K562 (cell line): Measurements from ENCODE around the gene INSM2. TPM values are rescaled to one million over a fixed set of nuclear protein-coding genes. Genes with fewer than 3 reads are reported as not detected.

ENCODE experiments used
- ATAC-seq: fragments of 200-7000 bp; cut with Tn5 transposase; 3 replicates; pipeline ENCODE4 v1.9.1; 2020; ENCODE audit warnings: moderate library complexity
- BruUV-seq: library from RNA; stranded (reverse); fragments of 400-500 nt; replicated peaks from 2 replicates; lab custom pipeline; 2021; lab: Mats Ljungman, UMichigan
- CTCF ChIA-PET: fragments of 300-600 bp; formaldehyde crosslinking; extraction: SDS; loops from one replicate; lab custom pipeline; 2021; ENCODE audit warnings: low intra/inter-chr PET ratio; lab: Yijun Ruan, JAX
- POLR2A ChIA-PET: fragments of 300-600, 350-650 bp; sonication (Branson Sonifier 250); formaldehyde crosslinking; extraction: SDS; loops from one replicate; lab custom pipeline; 2021; ENCODE audit warnings: antibody characterized with exemption, inconsistent platforms; lab: Yijun Ruan, JAX
- DNase-seq, 4 experiments: peaks; one replicate each; pipeline versions ENCODE4 v3.0.0 to v3.0.0-alpha.2; 2011 to 2018; ENCODE audit warnings: low spot score in 3 of 4, mixed read lengths in 3 of 4; ENCODE audit errors: extremely low read depth in 1 of 4
- FAIRE-seq: peaks from 2 replicates; lab custom pipeline; 2011; peaks lifted over from hg19 to GRCh38; lab: Jason Lieb, UNC
- H2AFZ ChIP-seq: 2 replicates; pipeline ENCODE4 v1.6.0; 2011; ENCODE audit warnings: low read depth, low read length, control low read depth, inconsistent platforms
- H3K27ac ChIP-seq: fragments of 200-600 bp; 3 replicates; pipeline ENCODE4 v1.8.0; 2011; ENCODE audit warnings: low read depth, mild to moderate bottlenecking, control low read depth, inconsistent platforms, low read length, moderate library complexity, mixed read lengths; ENCODE audit errors: extremely low read depth
- H3K27me3 ChIP-seq, 2 experiments: fragments of 300-600 bp in 1 of 2; 2 replicates in 1 of 2; 3 replicates in 1 of 2; pipeline versions ENCODE4 v1.6.0 to v1.8.0; 2011; ENCODE audit warnings: inconsistent platforms in 2 of 2, low read length in 2 of 2, mild to moderate bottlenecking in 1 of 2, mixed read lengths in 1 of 2, moderate library complexity in 1 of 2; ENCODE audit not compliant: control insufficient read depth in 2 of 2, insufficient read depth in 2 of 2
- H3K36me3 ChIP-seq: fragments of 300-600 bp; 3 replicates; pipeline ENCODE4 v1.8.0; 2011; ENCODE audit warnings: mild to moderate bottlenecking, low read length, inconsistent platforms; ENCODE audit not compliant: control insufficient read depth, insufficient read depth
- H3K4me1 ChIP-seq, 2 experiments: fragments of 200-600 bp in 1 of 2; replicated peaks in 1 of 2; 2 replicates in 1 of 2; 3 replicates in 1 of 2; pipeline versions ENCODE4 v1.5.1 to v1.8.0; 2011; ENCODE audit warnings: inconsistent platforms in 2 of 2, low read length in 2 of 2, mild to moderate bottlenecking in 1 of 2, mixed read lengths in 1 of 2, moderate library complexity in 1 of 2; ENCODE audit not compliant: control insufficient read depth in 2 of 2, insufficient read depth in 2 of 2
- H3K4me2 ChIP-seq: 2 replicates; pipeline ENCODE4 v1.6.1; 2011; ENCODE audit warnings: low read length, control low read depth, inconsistent platforms, mixed read lengths; ENCODE audit not compliant: insufficient read depth
- H3K4me3 ChIP-seq: fragments of 200-600 bp; sonication (generic), shearing (Covaris generic); 2 replicates; pipeline ENCODE4 v1.5.1; 2016; ENCODE audit warnings: control low read depth, inconsistent platforms
- H3K79me2 ChIP-seq: fragments of 200-600 bp; 3 replicates; pipeline ENCODE4 v1.8.0; 2011; ENCODE audit warnings: low read length, inconsistent platforms; ENCODE audit not compliant: control insufficient read depth, insufficient read depth
- H3K9ac ChIP-seq, 2 experiments: 2 replicates each; pipeline versions ENCODE4 v1.6.0 to v1.6.1; 2011; ENCODE audit warnings: low read depth in 2 of 2, low read length in 2 of 2, control low read depth in 1 of 2, inconsistent platforms in 1 of 2, mild to moderate bottlenecking in 1 of 2, mixed read lengths in 1 of 2; ENCODE audit not compliant: insufficient read depth in 1 of 2
- H3K9me1 ChIP-seq: one replicate; pipeline ENCODE4 v1.6.0; 2011; ENCODE audit warnings: inconsistent platforms, mild to moderate bottlenecking, low read length, moderate library complexity; ENCODE audit not compliant: control insufficient read depth, insufficient read depth
- H3K9me3 ChIP-seq: replicated peaks from 2 replicates; pipeline ENCODE4 v1.5.1; 2011; ENCODE audit warnings: low read depth, low read length, inconsistent platforms; ENCODE audit not compliant: control insufficient read depth, insufficient read depth
- H4K20me1 ChIP-seq: replicated peaks from 2 replicates; pipeline ENCODE4 v1.6.1; 2011; ENCODE audit warnings: low read length, inconsistent platforms, mixed read lengths; ENCODE audit not compliant: control insufficient read depth, insufficient read depth
- JUN ChIP-seq, 2 experiments: sonication (generic) in 1 of 2; formaldehyde crosslinking in 1 of 2; IDR thresholded peaks; 2 replicates each; pipeline versions ENCODE4 v1.6.1 to v1.8.0; 2012 to 2022; ENCODE audit warnings: borderline replicate concordance in 2 of 2, mild to moderate bottlenecking in 2 of 2, improper control_type of control experiment in 1 of 2, low read depth in 1 of 2, low read length in 1 of 2, missing genetic modification reagents in 1 of 2
- SNRNP70 ChIP-seq: fragments of 200-400 bp; formaldehyde crosslinking; optimal IDR thresholded peaks from 2 replicates; pipeline ENCODE3; 2017; ENCODE audit warnings: low read depth, low read length
- TAF15 ChIP-seq: fragments of 200-400 bp; formaldehyde crosslinking; IDR thresholded peaks from 2 replicates; pipeline ENCODE4 v1.6.1; 2017; ENCODE audit warnings: mild to moderate bottlenecking, low read depth, low read length, moderate library complexity
- TCF3 ChIP-seq: sonication (generic); formaldehyde crosslinking; IDR thresholded peaks from 2 replicates; pipeline ENCODE4 v1.4.0; 2020; ENCODE audit warnings: mild to moderate bottlenecking, missing genetic modification reagents
- ZKSCAN3 ChIP-seq: fragments of 250-450 bp; sonication (Bioruptor Pico); IDR thresholded peaks from 2 replicates; pipeline ENCODE4 v1.4.0; 2020
- ZNF384 ChIP-seq: IDR thresholded peaks from 2 replicates; pipeline ENCODE4 v1.6.1; 2012; ENCODE audit warnings: low read depth, low read length, improper control_type of control experiment
- ZNF507 ChIP-seq: conservative IDR thresholded peaks from 2 replicates; pipeline ENCODE4 v1.6.1; 2017; ENCODE audit warnings: missing genetic modification characterization, missing compliant biosample characterization
- ZNF77 ChIP-seq: fragments of 250-450 bp; sonication (Bioruptor Pico); IDR thresholded peaks from 2 replicates; pipeline ENCODE4 v1.5.0; 2020
- WGBS: fragments of 100-300 bp; shearing (Covaris generic); methylation state at CpG from one replicate; pipeline ENCODE4 v1.1.6; 2016; ENCODE audit warnings: low coverage, mixed read lengths; ENCODE audit not compliant: insufficient coverage; ENCODE audit errors: missing lambda C conversion rate; 5-methylcytosine and 5-hydroxymethylcytosine counted together
- in situ Hi-C: fragments of 300-500 bp; cut with MboI; formaldehyde crosslinking; loops from 4 replicates; pipeline ENCODE4 v1.15.0; 2018; ENCODE audit warnings: inconsistent platforms, mixed read lengths
- intact Hi-C: fragments of 100-400 bp; cut with micrococcal nuclease; formaldehyde crosslinking; loops from 2 replicates; pipeline ENCODE4 v1.14.2; 2022
- polyA plus RNA-seq, 8 experiments: library from polyadenylated mRNA; depleted of rRNA in 4 of 8; stranded (reverse) in 5 of 8; unstranded in 3 of 8; fragments of >200 nt; fragmentation: Nextera tagmentation in 2 of 8; fragmentation: Illumina TruSeq in 1 of 8; extraction: Ambion mirVana in 2 of 8; extraction: Trizol in 1 of 8; gene quantifications; 2 replicates each; pipeline versions ENCODE4 v1.2.1 to v1.2.3, GENCODE V29; 2011 to 2014; ENCODE audit warnings: inconsistent platforms in 1 of 8, missing spikeins in 1 of 8
- total RNA-seq, 7 experiments: library from RNA; depleted of rRNA in 6 of 7; stranded (reverse); fragments of >200 nt in 6 of 7; fragmentation: Illumina TruSeq in 2 of 7; extraction: Trizol in 2 of 7; gene quantifications; 2 replicates each; pipeline versions ENCODE4 v1.2.1 to v1.2.3, GENCODE V29; 2011 to 2021; ENCODE audit warnings: low replicate concordance in 1 of 7
- TF ChIP-seq, protein P1 (sequence below): sonication (generic); formaldehyde crosslinking; IDR thresholded peaks from 2 replicates; pipeline ENCODE4 v1.8.1; 2022; ENCODE audit warnings: missing genetic modification reagents
- TF ChIP-seq, protein P2 (sequence below): sonication (generic); formaldehyde crosslinking; IDR thresholded peaks from 2 replicates; pipeline ENCODE4 v1.8.0; 2022; ENCODE audit warnings: missing genetic modification reagents, mild to moderate bottlenecking, moderate library complexity, borderline replicate concordance

Gene INSM2
- total and polyA plus RNA-seq, 9 of the 15 experiments (the other 6 are each of a cell fraction or from before 2014, with no cell fraction given), result not detected

DNA sequence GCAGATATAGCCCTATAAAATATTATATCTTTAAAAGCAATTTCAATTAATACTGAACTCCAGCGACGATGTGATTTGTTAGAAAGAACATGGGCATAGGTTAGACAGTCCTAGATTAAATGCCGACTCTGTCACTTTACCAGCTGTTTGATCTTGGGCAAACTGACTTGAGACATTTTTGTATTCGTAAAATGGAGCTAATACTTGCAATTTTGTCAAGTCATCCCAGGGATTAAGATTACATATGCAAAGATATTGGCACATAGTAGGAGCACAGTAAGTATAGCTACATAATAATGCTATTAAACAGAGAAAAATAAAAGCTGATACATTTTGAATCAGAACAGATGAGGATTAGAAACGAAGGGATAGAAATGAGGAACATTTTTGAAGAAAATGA lies 9.0 kb downstream of the INSM2 start:
- CTCF ChIA-PET, result no interaction called here
- H4K20me1 ChIP-seq, result no peaks in the 10 kb centered on the region
- no peak overlapping the region for H3K4me3 ChIP-seq
- no peaks in the 10 kb centered on the region for H3K9me1 ChIP-seq
- H2AFZ ChIP-seq, result no peak overlapping the region
- FAIRE-seq (no peak), ATAC-seq (no peak), DNase-seq (no peak)
- no peaks in the 10 kb centered on the region for H3K9me3 ChIP-seq
- no peak overlapping the region for H3K27ac ChIP-seq
- no TSS peak for BruUV-seq
- no peaks in the 10 kb centered on the region for H3K27me3 ChIP-seq
- intact Hi-C loops (no loop called here), in situ Hi-C loops (no loop called here)
- H3K9ac ChIP-seq, result no peak overlapping the region
- H3K79me2 ChIP-seq, result no peaks in the 10 kb centered on the region
- 35% methylated on average over 5 of the region's 5 CpGs for WGBS
- TF ChIP-seq, protein P1, sequence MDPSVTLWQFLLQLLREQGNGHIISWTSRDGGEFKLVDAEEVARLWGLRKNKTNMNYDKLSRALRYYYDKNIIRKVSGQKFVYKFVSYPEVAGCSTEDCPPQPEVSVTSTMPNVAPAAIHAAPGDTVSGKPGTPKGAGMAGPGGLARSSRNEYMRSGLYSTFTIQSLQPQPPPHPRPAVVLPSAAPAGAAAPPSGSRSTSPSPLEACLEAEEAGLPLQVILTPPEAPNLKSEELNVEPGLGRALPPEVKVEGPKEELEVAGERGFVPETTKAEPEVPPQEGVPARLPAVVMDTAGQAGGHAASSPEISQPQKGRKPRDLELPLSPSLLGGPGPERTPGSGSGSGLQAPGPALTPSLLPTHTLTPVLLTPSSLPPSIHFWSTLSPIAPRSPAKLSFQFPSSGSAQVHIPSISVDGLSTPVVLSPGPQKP, result no peak
- TF ChIP-seq TAF15 (no peak), JUN (IDR thresholded peaks at IDR 0.05; ENCODE audit: borderline replicate concordance, low read depth, low read length) (no peak), JUN (CRISPR knock-in tag; IDR thresholded peaks at IDR 0.05; ENCODE audit: borderline replicate concordance) (no peak), ZNF384 (no peak), TCF3 (CRISPR knock-in tag) (no peak), ZNF507 (tag) (no peak), ZKSCAN3 (CRISPR knock-in tag) (no peak), ZNF77 (CRISPR knock-in tag) (no peak), SNRNP70 (no peak)
- TF ChIP-seq, protein P2, sequence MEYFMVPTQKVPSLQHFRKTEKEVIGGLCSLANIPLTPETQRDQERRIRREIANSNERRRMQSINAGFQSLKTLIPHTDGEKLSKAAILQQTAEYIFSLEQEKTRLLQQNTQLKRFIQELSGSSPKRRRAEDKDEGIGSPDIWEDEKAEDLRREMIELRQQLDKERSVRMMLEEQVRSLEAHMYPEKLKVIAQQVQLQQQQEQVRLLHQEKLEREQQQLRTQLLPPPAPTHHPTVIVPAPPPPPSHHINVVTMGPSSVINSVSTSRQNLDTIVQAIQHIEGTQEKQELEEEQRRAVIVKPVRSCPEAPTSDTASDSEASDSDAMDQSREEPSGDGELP (CRISPR knock-in tag), result no peak
- POLR2A ChIA-PET, result interaction anchor here (1.0 kb wide), 1 partner anchor 120 kb away, joined by 3 read pairs; no protein-coding TSS in a partner anchor
- no peaks in the 10 kb centered on the region for H3K36me3 ChIP-seq
- H3K4me1 ChIP-seq, result no peaks in the 10 kb centered on the region
- no peak overlapping the region for H3K4me2 ChIP-seq
